HepG2 (cell line): ENCODE data around the gene CES1.
A peak's percentile ranks its signal among the peaks of the same experiment; 100 is the strongest.

ENCODE experiments used
- EP300 ChIP-seq, 3 experiments: sonication (generic) in 1 of 3; formaldehyde crosslinking in 1 of 3; IDR thresholded peaks; 2 replicates each; pipeline versions ENCODE4 v1.5.1 to v1.6.1; 2011 to 2020; ENCODE audit warnings: low read depth in 2 of 3, low read length in 2 of 3, borderline replicate concordance in 1 of 3, improper control_type of control experiment in 1 of 3, mild to moderate bottlenecking in 1 of 3, missing genetic modification reagents in 1 of 3, moderate library complexity in 1 of 3
- FOXM1 ChIP-seq: sonication (generic); formaldehyde crosslinking; IDR thresholded peaks from 2 replicates; pipeline ENCODE4 v1.5.0; 2020; ENCODE audit warnings: missing genetic modification reagents
- IKZF1 ChIP-seq: fragments of 450-650 bp; IDR thresholded peaks from 2 replicates; pipeline ENCODE4 v1.7.1; 2016
- MAX ChIP-seq: IDR thresholded peaks from 2 replicates; pipeline ENCODE4 v1.6.1; 2012; ENCODE audit warnings: inconsistent platforms
- PBX2 ChIP-seq: IDR thresholded peaks from 2 replicates; pipeline ENCODE4 v1.6.1; 2016; ENCODE audit warnings: control low read depth
- TRIM24 ChIP-seq: sonication (generic); formaldehyde crosslinking; IDR thresholded peaks from 2 replicates; pipeline ENCODE4 v1.8.0; 2022; ENCODE audit warnings: mild to moderate bottlenecking, missing genetic modification reagents
- USF2 ChIP-seq, 2 experiments: sonication (generic) in 1 of 2; formaldehyde crosslinking in 1 of 2; IDR thresholded peaks; 2 replicates each; pipeline versions ENCODE4 v1.5.1 to v1.6.1; 2011 to 2020; ENCODE audit warnings: borderline replicate concordance in 1 of 2, low read depth in 1 of 2, low read length in 1 of 2, mild to moderate bottlenecking in 1 of 2, missing genetic modification reagents in 1 of 2, moderate library complexity in 1 of 2

GRCh38 chr16:55832773-55833691 is at the start of gene CES1:
- peak; percentile 74; the same call in 1 of the 2 replicates for TF ChIP-seq TRIM24 (CRISPR knock-in tag)
- TF ChIP-seq FOXM1 (CRISPR knock-in tag): no peak
- no peak for TF ChIP-seq USF2 (IDR thresholded peaks at IDR 0.05; ENCODE audit: low read depth, low read length)
- peak; percentile 67; the same call in 1 of the 2 replicates for TF ChIP-seq USF2 (CRISPR knock-in tag; IDR thresholded peaks at IDR 0.05; ENCODE audit: borderline replicate concordance)
- TF ChIP-seq IKZF1: no peak
- peak in 1 of 2 experiments; percentile 82; a peak in 2 of 4 replicates for TF ChIP-seq EP300 (IDR thresholded peaks at IDR 0.05; ENCODE audit: low read depth in 2 of 2, low read length in 2 of 2)
- peak; percentile 71 for TF ChIP-seq EP300 (CRISPR knock-in tag; IDR thresholded peaks at IDR 0.05; ENCODE audit: borderline replicate concordance)
- peak; percentile 54 for TF ChIP-seq MAX
- TF ChIP-seq PBX2 (CRISPR knock-in tag): 0 out of 2 replicates have a peak, but pooled peaks have one; percentile 40
